ENCODE results near the gene TCAIM.

Gene TCAIM

DNA sequence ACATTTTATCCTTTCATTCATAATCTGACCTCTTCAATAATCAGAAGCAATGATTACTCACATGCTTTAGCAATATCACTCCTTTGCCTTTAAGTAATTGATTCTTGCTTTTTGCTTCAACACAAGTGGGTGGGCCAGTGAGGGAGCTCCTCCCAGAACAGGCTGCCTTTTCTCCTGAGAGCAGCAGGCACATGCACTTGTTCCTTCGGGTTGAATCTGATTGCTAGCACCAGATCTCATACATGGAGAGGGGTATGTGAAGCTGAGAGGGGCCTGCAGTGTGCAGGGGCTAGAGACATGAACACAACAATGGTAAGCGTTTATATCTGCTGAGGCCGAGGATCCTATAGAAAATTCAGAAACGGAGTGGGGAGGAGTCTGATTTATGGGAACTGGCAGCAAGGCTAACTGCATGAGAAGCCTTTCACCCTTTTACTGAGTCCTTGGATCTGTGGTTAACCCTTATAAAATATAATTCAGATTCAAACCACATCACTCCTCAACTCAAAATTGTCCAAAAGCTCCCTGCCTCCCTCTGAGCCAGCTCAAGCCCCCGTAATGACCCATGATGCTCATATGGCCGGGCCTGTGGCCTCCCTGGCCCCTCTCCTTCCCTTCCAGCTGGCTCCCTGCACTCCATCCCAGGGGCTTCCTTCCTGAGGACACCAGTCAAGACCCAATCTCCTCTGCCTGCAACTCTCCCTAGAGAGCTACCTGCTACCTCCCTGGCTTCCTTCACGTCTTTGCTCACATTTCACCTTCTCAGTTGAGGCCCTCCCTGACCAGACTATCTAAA lies 106.5 kb downstream of the TCAIM start:
- no peak for DNase-seq (ENCODE audit: low read depth in 2 of 2)

GRCh38 chr3:44445786-44446185 lies 107.2 kb downstream of the TCAIM start:
- no peak for DNase-seq (ENCODE audit: low read depth in 2 of 2)

- no peak for DNase-seq (ENCODE audit: low read depth in 2 of 2)
These were observed 108.4 kb downstream of the TCAIM start for GRCh38 chr3:44446929-44447328.

GRCh38 chr3:44451441-44451840 lies 112.9 kb downstream of the TCAIM start:
- no peak for DNase-seq (ENCODE audit: low read depth in 2 of 2)

GRCh38 chr3:44454258-44454657 lies 115.7 kb downstream of the TCAIM start:
- no peak for DNase-seq (ENCODE audit: low read depth in 2 of 2)

GRCh38 chr3:44455318-44455717 lies 116.8 kb downstream of the TCAIM start:
- DNase-seq (ENCODE audit: low read depth in 2 of 2) = no peak
